Ammon's horn (tissue), 1 donor: Measurements from ENCODE around the gene UMAD1.

Experiments used
- DNase-seq: peaks from one replicate; pipeline ENCODE4 v3.0.0-alpha.2; 2016; ENCODE audit warnings: low spot score

Gene UMAD1

GRCh38 chr7:7640221-7641128, at the start of gene UMAD1:
Gene UMAD1, plus strand, starts transcription at chr7:7640752. Its CDS starts 32,620 bp downstream, at chr7:7673372.
- peak; percentile 100 for DNase-seq

GRCh38 chr7:7595451-7595850, 45.1 kb upstream of the UMAD1 start:
- no peak for DNase-seq

- DNase-seq, result no peak
Measured at GRCh38 chr7:7596176-7596575, 44.4 kb upstream of the UMAD1 start.

- DNase-seq, result no peak
Measured at GRCh38 chr7:7607010-7607409, 33.5 kb upstream of the UMAD1 start.

- DNase-seq, result no peak
Measured at GRCh38 chr7:7609330-7609729, 31.2 kb upstream of the UMAD1 start.

GRCh38 chr7:7612519-7612918, 28.0 kb upstream of the UMAD1 start:
- no peak for DNase-seq

GRCh38 chr7:7613210-7613609, 27.3 kb upstream of the UMAD1 start:
- DNase-seq, result no peak

- no peak for DNase-seq
Measured at GRCh38 chr7:7614018-7614741, 26.4 kb upstream of the UMAD1 start.

GRCh38 chr7:7617550-7617949, 23.0 kb upstream of the UMAD1 start:
- no peak for DNase-seq

GRCh38 chr7:7618410-7618809, 22.1 kb upstream of the UMAD1 start:
- DNase-seq, result no peak

GRCh38 chr7:7620236-7620635, 20.3 kb upstream of the UMAD1 start:
- no peak for DNase-seq

GRCh38 chr7:7620644-7621210, 19.8 kb upstream of the UMAD1 start:
- no peak for DNase-seq

GRCh38 chr7:7628476-7628875, 12.1 kb upstream of the UMAD1 start:
- no peak for DNase-seq

- no peak for DNase-seq
Measured at GRCh38 chr7:7630626-7631329, 9.8 kb upstream of the UMAD1 start.

GRCh38 chr7:7639421-7639820, 1.1 kb upstream of the UMAD1 start:
- peak; percentile 24 for DNase-seq

- peak; percentile 37 for DNase-seq
Measured at GRCh38 chr7:7639847-7640220, 718 bp upstream of the UMAD1 start.

- no peak for DNase-seq
Measured at GRCh38 chr7:7641129-7641663, 644 bp downstream of the UMAD1 start.

GRCh38 chr7:7642081-7642480, 1.5 kb downstream of the UMAD1 start:
- no peak for DNase-seq

GRCh38 chr7:7647495-7648036, 7.0 kb downstream of the UMAD1 start:
- DNase-seq, result no peak

GRCh38 chr7:7650682-7651206, 10.2 kb downstream of the UMAD1 start:
- DNase-seq, result no peak

GRCh38 chr7:7651479-7651878, 10.9 kb downstream of the UMAD1 start:
- no peak for DNase-seq
